ENCODE data around the gene CLCN5. TPM values are rescaled to one million over a fixed set of nuclear protein-coding genes. Genes with fewer than 3 reads are reported as not detected.

Gene CLCN5
- polyA plus RNA-seq (ENCODE audit: insufficient read depth in 1 of 5, insufficient read length in 5 of 5, low replicate concordance in 1 of 5), result 10 to 100 TPM; 12.2 to 15.7 (median 14.9) TPM
- long read RNA-seq, donor 1, result 0 reads
- long read RNA-seq, donor 2, result 0 reads
- long read RNA-seq, donor 3, result 0 reads
- long read RNA-seq, donor 4, partial matches to known transcripts, result 0 of 1 reads
- long read RNA-seq, donor 4, other reads (novel, unspliced or antisense), result 0 of 1 reads
- long read RNA-seq, donor 5, result 0 reads
- long read RNA-seq, donor 6, full-length matches to known transcripts, result 1 of 1 reads
- long read RNA-seq, donor 6, partial matches to known transcripts, result 0 of 1 reads
- long read RNA-seq, donor 6, other reads (novel, unspliced or antisense), result 0 of 1 reads
- long read RNA-seq, donor 7, partial matches to known transcripts, result 0 of 1 reads
- long read RNA-seq, donor 7, other reads (novel, unspliced or antisense), result 0 of 1 reads
- long read RNA-seq, donor 8, result 0 reads

DNA sequence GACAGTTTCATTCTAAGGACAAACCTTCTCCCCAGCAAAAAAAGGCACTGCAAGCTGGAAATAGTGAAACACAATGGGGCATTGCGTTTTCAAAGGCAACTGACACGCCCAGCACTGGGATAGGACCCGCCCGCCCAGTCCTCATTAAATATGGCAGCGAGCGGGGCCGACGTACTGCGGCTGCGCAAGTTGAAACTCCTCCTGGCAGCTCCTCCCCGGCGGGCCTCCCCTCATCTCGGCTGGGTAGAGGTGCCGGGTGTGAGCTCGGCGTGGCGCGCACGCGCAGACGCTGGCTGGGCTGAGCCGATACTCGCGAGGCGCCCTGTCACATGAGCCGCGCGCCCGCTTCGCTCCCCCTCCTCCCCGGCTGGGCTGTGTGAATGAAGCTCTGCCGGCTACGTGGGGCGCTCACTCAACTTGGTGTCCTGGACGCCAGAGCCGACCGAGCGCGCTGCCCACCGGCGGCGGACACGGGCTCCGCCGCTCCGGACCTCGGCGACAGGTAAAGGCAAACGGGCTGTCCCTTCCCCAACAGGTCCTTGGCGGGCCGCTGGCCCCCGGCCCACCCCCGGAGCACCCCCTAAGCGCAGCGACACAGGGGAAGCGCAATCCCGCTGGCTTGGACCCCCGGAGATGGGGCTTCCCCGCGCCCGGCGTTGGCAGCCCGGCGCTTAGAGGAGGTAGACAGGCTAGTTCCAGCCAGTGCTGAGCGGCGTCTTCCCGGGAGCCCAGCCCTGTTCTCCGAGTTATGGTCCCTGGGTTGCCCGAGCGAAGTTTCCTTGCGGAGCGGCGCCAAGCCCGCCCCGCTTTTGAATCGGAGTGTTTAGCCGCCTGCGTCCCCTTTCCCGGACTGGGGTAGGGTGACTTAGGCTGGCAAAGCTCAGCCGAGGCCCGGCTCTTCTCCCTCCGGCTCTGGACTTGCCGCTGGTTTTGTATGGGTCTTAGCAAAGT, at the start of gene CLCN5:
CLCN5 (plus strand) TSS at position 306 of the 951 bp plus-strand sequence. CDS start 2,703 bp downstream, outside the sequence.
- DNase-seq, result peak; percentile 94 to 95

DNA sequence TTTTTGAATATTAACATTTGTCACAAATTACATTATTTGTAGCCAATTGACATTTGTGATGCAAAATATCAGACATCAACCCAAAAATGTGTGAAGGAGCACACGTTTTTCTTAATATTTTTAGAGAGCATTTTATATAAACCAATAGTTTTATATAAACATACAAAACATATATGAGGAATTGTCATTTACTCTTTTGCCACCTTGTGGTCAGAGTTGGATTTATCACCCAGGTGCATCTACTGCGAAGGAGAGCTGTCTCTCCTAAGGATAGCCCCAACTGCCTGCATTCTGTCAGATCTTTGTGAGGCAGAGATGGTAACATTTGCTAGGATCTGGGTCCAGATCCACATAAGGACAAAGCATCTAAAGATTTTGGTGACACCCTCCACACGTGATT, 45.6 kb upstream of the CLCN5 start:
- DNase-seq, result no peak

DNA sequence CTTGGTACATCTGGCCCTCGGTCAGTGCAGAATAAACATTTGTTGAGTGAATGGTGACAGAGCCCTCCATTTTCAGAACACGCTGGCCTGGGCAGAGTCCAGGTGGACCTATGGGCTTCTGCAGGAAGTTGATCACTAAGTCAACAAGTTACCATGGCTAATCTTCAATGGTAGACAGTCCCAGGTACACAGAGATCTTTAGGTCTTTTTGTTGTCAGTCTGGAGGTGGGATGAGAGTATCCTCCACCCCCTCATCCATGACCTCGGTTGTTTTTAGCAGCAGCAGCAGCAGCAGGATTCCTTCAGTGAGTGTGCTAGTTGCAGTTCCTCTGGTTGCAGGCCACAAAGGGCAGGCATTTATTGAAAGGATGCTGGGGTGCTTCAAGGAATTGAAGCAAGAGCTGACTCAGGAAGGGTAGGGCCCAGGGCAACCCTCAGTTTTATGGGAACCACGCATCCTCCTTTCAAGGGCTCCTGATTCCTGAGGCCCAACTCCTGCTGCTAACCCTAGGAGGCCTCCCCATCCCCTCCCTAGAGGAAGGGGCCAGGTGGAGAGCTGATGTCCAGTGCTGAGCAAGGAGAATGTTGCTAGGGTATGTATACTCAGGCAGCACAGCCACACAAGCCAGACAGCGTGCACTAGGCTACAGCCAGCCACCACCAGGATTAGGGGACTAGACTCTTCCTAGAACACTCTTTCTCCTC, 44.8 kb upstream of the CLCN5 start:
- DNase-seq, result no peak

DNA sequence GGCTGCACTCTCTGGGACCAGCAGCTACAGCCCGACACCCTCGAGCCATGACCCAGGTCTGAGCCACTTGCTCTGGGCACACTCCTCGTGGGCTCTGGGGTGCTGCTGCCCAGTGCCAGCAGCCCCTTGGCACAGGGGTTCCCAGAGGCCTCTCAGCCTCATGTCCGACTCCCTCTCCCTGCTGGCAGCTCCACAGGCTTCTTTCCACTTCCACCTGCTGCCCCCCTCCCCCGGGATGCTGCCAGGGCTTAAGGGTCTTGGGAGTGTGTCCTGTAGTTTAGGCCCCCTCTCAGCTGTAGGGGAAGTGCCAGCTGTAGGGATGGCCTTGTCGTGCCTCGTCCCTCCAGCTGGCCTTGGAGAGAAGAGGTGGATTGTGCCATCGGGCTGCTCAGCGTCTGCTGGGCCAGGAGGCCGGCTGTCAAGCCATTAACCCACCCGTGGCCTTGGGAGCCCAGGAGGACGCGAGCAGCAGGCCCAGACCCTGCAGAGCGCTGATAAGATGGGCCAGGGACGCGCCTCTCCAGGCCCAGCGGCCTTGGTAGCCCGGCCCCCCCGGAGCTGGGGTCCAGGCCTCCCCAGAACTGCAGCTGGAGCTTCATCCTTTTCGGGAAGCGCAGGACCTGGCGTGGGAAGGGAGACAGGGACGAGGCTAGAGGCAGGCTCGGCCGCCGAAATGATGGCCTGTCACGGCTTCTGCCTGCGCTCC, 44.1 kb upstream of the CLCN5 start:
- DNase-seq, result no peak

DNA sequence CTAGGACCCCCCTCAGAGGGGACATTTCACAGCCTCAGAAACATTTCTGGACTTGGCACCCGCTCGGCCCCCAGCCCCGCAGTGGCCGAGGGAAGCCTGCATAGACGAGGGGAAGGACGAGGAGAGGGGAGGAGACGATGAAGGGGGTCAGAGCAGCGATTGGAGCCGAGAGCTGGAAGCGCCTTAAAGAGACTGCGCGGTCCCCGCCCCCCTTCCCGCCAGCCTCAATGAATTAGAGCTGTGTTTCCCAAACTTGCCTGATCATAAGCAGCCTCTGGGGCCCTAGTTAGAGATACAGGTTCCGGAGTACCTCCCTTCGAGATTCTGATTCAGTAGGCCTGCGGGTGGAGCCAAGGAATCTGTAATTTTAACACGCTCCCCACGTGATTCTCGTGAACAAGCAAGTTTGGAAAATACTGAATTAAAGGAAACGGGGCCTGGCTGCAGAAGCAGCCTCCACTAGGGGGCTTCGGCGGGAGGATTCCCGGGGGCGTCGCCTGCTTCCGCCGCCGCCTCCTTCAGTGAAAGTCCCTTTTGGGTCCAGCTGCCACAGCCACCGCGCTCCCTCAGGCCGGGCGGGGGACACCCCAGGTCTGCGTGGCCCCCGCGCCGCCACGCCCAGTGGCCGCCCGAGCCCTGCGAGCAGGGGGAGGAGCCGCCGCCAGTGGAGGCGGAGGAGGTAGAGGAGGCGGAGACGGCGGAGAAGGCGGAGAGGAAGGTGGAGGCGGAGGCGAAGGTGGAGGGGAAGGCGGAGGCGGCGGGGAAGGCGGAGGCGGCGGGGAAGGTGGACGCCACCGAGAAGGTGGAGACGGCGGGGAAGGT, 43.4 kb upstream of the CLCN5 start, which contains the start of gene USP27X:
USP27X (plus strand) TSS at position 651 of the 822 bp plus-strand sequence. CDS start 824 bp downstream, outside the sequence.
- peak; percentile 79 to 82 for DNase-seq

DNA sequence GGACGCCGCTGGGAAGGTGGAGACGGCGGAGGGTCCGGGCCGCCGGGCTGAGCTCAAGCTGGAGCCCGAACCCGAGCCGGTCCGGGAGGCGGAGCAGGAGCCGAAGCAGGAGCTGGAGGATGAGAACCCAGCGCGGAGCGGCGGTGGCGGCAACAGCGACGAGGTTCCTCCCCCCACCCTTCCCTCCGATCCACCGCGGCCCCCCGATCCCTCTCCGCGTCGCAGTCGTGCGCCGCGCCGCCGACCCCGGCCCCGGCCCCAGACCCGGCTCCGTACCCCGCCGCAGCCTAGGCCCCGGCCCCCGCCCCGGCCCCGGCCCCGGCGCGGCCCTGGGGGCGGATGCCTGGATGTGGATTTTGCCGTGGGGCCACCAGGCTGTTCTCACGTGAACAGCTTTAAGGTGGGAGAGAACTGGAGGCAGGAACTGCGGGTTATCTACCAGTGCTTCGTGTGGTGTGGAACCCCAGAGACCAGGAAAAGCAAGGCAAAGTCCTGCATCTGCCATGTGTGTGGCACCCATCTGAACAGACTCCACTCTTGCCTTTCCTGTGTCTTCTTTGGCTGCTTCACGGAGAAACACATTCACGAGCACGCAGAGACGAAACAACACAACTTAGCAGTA, 42.6 kb upstream of the CLCN5 start:
- DNase-seq, result no peak

DNA sequence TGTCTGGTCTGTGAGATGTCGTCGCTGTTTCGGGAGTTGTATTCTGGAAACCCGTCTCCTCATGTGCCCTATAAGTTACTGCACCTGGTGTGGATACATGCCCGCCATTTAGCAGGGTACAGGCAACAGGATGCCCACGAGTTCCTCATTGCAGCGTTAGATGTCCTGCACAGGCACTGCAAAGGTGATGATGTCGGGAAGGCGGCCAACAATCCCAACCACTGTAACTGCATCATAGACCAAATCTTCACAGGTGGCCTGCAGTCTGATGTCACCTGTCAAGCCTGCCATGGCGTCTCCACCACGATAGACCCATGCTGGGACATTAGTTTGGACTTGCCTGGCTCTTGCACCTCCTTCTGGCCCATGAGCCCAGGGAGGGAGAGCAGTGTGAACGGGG, 41.7 kb upstream of the CLCN5 start:
- no peak for DNase-seq

DNA sequence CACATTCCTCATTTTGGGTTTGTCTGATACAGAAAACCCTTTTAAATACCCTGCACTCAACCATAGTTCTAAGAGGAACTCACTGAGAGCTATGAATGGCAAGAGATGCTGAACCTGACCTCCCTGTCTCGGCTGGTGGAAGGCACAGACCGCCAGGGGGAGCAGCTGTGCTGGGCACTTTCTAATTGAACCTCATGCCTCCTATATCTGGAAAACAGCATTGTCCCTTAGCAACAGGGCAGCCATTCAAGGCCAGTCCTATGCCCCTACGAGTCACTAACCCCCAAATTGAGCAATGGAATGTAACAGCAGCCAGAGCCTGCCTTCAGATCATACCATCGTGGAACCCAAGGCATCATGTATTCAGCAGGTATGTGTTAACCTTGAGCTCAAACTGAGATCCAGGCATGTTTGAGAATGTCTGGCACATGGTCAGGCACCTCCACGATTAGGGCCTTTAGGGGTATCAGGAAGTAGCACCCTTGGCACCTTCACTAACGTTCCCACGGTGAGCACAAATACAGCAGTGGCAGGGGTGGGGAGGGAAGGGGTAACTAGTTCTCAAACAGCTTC, 38.0 kb upstream of the CLCN5 start:
- peak in 1 of 2 donors; percentile 42 for DNase-seq

DNA sequence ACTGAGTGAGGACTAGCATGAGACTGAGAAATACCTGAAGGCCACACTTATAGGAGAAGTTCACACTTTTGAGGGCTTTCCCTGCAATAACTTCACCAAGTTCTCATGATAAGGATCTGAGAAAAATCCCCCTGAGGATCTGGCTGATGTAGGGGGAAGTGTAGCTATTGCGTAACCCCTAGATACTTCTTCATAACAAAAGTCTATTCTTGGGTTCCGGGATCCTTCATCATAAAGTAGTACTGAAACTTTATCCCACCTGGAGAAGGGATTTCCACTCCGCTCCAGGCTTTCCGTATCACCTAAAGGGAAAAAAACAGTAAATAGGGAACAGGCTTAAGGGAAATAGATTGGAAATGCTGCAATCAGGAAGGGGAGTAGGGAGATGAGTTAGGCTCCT, 29.9 kb upstream of the CLCN5 start:
- no peak for DNase-seq

DNA sequence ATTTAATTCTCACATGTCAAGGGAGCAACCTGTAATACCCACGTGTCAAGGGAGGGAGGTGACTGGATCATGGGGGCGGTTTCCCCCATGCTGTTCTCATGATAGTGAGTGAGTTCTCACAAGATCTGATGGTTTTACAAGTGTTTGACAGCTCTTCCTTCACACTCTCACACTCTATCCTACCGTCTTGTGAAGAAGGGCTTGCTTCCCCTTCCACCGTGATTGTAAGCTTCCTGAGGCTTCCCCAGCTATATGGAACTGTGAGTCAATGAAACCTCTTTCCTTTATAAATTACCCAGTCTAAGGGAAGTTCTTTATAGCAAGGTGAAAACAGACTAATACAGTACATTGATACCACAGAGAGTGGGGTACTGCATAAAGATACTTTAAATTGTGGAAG, 25.4 kb upstream of the CLCN5 start:
- DNase-seq, result no peak

DNA sequence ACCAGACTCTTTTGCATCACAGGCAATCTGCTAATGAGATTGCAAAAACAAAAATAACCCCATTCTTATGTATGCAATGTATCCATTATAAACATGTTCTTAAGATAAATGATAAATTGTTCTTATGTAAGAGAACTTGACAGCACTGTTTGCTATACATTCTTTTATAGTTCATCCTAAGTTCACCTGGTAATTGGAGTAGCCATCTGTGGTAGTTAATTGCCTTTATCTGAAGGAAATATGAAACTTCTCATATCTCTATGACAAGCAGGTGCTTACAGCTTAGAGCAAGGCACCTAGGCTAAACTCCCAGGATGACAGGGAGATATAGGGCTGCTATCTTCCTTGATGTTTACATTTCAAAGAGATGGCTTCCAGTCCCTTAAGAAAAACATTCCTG, 21.3 kb upstream of the CLCN5 start:
- DNase-seq, result no peak

DNA sequence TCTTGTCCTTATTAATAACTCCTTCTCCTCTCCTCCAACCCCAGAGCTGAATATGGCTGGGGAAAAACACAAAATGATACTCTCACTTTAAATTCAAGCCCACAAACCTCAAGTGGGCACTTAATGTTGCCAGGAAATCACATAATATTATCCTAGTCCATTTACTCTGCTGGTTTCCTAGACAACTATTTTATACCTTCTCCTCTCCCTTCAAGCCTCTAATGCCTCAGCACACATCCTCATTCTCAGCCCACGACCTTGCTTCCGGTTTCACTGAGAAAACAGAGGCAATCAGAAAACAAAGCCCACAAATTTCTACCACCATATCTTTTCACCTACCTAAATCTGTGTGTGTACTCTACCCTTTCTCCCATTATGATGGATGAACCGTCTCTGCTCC, 12.1 kb upstream of the CLCN5 start:
- peak in 1 of 2 donors; percentile 12 for DNase-seq

DNA sequence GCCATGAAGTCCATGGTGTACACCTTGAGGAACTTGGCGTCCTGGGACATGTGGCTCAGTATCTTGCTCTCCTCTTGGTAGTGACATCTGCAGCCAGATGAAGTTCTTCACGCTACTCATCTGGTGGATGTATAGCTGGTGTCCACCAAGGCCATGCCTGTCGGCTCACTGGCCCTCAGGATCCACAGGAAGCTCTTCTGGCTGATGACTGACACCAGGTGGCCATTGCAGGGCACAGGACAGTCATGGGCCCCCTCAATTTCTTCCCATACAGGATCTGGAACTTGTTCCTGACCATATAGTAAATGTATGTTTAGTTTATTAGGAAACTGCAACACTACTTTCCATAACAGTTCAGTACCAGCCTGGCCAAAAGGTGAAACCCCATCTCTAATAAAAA, 10.3 kb upstream of the CLCN5 start:
- no peak for DNase-seq

DNA sequence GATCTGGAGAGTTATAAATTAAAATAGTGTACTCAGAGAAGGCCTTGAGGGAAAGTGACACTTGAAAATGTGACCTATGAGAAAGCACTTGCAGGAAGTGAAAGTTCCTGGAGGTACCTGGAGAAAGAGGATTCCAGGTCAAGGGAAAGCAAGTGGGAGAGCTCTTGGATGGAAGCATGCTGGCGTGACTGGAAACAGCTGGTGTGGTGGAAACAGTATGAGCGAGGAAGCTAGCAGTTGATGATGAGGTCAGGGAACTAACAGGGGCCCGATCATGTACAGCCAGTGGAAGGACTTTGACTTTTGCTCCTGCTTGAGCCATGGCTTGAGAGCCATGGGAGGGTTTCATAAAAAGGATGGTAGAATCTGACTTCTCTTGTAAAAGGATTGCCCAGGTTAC, 9.5 kb upstream of the CLCN5 start:
- no peak for DNase-seq

DNA sequence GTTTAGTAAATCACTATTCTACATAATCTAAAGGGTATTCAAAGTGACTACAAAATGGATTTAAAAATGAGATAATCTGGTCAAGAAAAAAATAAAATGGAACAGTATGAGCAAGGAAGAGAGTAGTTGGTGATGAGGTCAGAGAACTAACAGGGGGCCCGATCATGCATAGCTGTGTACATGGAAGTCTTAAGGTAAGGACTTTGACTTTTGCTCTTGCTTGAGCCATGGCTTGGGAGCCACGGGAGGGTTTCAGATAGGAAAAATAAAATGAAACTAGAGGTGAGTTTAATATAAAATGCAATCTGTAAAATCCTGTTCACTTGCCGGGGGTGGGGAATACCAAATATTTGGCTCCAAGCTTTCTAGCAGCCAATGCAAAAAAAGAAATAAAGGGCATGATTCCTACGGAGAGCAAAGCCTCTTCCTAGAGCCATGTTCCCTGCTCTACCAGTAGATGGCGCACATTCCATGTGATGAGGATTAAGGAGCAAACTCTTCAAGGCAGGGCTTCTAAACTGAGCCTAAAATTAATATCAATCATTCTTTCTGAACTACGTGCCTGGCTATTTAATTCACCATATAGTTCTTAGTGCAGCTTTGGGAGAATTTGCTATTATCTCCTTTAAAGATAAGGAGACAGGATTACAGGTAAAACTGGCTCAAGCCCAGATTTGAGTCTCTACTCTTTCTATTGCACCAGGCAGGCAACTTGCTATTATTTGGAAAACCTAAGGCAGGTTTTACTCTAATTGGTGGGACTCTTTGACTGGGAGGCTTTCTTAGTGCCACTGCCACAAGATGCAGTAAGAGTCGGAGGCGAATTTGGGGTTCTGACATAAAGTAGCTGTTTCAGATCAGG, 6.8 kb upstream of the CLCN5 start:
- peak in 1 of 2 donors; percentile 26 for DNase-seq

DNA sequence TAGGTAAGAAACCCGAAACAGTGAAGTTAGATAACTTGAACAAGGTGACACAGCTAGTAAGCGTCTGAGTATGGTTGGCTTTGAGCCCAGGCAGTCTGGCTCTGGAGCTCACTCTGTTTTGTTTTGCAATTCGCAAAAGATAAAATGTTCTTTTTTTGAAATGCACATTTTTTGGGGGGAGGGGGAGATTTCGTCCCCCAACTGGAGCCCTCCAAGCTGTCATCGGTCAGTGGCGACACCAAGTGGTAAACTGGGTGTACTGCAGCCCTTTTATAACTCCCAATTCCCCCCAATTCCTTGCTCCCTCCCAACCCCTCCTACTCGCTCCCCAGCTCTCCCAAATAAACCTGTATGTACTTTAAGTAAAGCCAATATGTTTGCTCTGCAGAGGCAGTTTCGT, 2.8 kb upstream of the CLCN5 start:
- peak; percentile 52 to 65 for DNase-seq

DNA sequence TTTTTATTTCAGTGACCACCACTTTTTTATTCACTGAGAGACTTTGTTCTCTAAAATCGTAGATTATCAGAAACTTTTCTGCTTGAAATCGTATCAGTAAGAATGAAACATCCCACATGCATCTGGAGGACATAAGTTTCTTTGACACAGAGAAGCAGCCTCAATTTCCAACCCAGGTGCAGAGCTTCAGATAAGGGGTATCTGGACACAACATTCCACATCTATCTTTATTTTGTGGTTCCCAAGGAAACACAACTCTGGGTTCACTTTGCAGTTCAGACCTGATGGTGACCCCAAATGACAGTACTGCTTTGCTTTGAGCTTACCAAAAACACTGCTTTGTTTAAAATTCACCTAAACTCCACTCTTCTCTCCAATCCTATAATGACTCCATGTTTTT, 1.3 kb upstream of the CLCN5 start:
- DNase-seq, result no peak

DNA sequence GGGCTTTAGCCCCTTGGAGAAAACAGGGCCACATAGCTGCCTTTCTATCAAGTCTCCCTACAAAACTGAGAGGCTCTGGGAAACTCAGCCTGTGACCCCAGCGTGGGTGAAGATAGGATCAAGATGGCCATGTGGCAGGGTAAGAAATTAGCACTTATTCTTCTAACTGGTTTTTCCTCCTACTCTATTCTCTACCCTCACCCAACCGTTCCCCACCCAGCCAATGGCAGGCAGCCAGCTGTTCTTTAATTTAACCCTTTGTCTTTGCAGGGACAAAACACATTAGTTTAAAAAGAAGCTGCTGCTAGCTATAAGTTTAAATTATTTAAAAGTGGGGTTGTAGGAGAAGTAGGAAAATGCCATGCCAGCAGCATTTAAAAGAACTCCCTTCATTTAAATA, 2.8 kb downstream of the CLCN5 start:
- DNase-seq, result no peak
